ENCODE measurements around the gene TNS3. TPM values are rescaled to one million over a fixed set of nuclear protein-coding genes. Genes with fewer than 3 reads are reported as not detected.

Gene TNS3
- total RNA-seq, 2 experiments from 2014 or later: 0.12 to 0.52 TPM

- Mint-ChIP-seq H3K4me1 (no peaks in the 10 kb centered on the region), H3K4me3 (no peak overlapping the region), H3K27ac (no peak overlapping the region), H3K9me3 (no peaks in the 10 kb centered on the region), H3K36me3 (no peaks in the 10 kb centered on the region), H3K27me3 (no peaks in the 10 kb centered on the region)
- DNase-seq: no peak
Observed at GRCh38 chr7:47333959-47334358, 248.0 kb downstream of the TNS3 start.

GRCh38 chr7:47333554-47333887, 248.4 kb downstream of the TNS3 start:
- no peak for DNase-seq
- no peaks in the 10 kb centered on the region for H3K27me3 Mint-ChIP-seq
- no peak overlapping the region for H3K27ac Mint-ChIP-seq
- H3K4me1 Mint-ChIP-seq: no peaks in the 10 kb centered on the region
- H3K36me3 Mint-ChIP-seq: no peaks in the 10 kb centered on the region
- no peak overlapping the region for H3K4me3 Mint-ChIP-seq
- H3K9me3 Mint-ChIP-seq: no peaks in the 10 kb centered on the region

GRCh38 chr7:47332681-47333553, 249.0 kb downstream of the TNS3 start:
- no peak for DNase-seq
- H3K27me3 Mint-ChIP-seq: no peaks in the 10 kb centered on the region
- H3K4me3 Mint-ChIP-seq: no peak overlapping the region
- no peaks in the 10 kb centered on the region for H3K4me1 Mint-ChIP-seq
- H3K36me3 Mint-ChIP-seq: no peaks in the 10 kb centered on the region
- H3K9me3 Mint-ChIP-seq: no peaks in the 10 kb centered on the region
- H3K27ac Mint-ChIP-seq: no peak overlapping the region

- no peaks in the 10 kb centered on the region for H3K36me3 Mint-ChIP-seq
Observed at GRCh38 chr7:47332213-47332612, 249.7 kb downstream of the TNS3 start.

GRCh38 chr7:47331179-47331565, 250.7 kb downstream of the TNS3 start:
- H3K27me3 Mint-ChIP-seq: no peaks in the 10 kb centered on the region
- DNase-seq: no peak
- H3K9me3 Mint-ChIP-seq: no peaks in the 10 kb centered on the region
- H3K4me1 Mint-ChIP-seq: no peaks in the 10 kb centered on the region
- H3K4me3 Mint-ChIP-seq: no peak overlapping the region
- no peaks in the 10 kb centered on the region for H3K36me3 Mint-ChIP-seq
- H3K27ac Mint-ChIP-seq: no peak overlapping the region

More at GRCh38 chr7:47332213-47332612, 249.7 kb downstream of the TNS3 start:
- no peak overlapping the region for H3K27ac Mint-ChIP-seq
- DNase-seq: no peak
- no peaks in the 10 kb centered on the region for H3K27me3 Mint-ChIP-seq
- H3K9me3 Mint-ChIP-seq: no peaks in the 10 kb centered on the region
- no peaks in the 10 kb centered on the region for H3K4me1 Mint-ChIP-seq
- no peak overlapping the region for H3K4me3 Mint-ChIP-seq

- H3K27ac Mint-ChIP-seq: no peak overlapping the region
- H3K4me1 Mint-ChIP-seq: no peaks in the 10 kb centered on the region
- no peaks in the 10 kb centered on the region for H3K9me3 Mint-ChIP-seq
- H3K4me3 Mint-ChIP-seq: no peak overlapping the region
- H3K27me3 Mint-ChIP-seq: no peaks in the 10 kb centered on the region
- no peaks in the 10 kb centered on the region for H3K36me3 Mint-ChIP-seq
- DNase-seq: no peak
Observed at GRCh38 chr7:47330561-47331178, 251.2 kb downstream of the TNS3 start.

- Mint-ChIP-seq H3K4me3 (no peak overlapping the region), H3K36me3 (no peaks in the 10 kb centered on the region), H3K9me3 (no peaks in the 10 kb centered on the region), H3K4me1 (no peaks in the 10 kb centered on the region), H3K27ac (no peak overlapping the region), H3K27me3 (peaks cover 3% of the 10 kb centered on the region)
- DNase-seq: no peak
Observed at GRCh38 chr7:47330026-47330425, 251.9 kb downstream of the TNS3 start.

GRCh38 chr7:47329320-47329926, 252.5 kb downstream of the TNS3 start:
- Mint-ChIP-seq H3K4me1 (no peaks in the 10 kb centered on the region), H3K27me3 (peaks cover 3% of the 10 kb centered on the region), H3K36me3 (no peaks in the 10 kb centered on the region), H3K9me3 (no peaks in the 10 kb centered on the region), H3K27ac (no peak overlapping the region), H3K4me3 (no peak overlapping the region)
- DNase-seq: no peak

- no peak overlapping the region for H3K27ac Mint-ChIP-seq
- H3K4me3 Mint-ChIP-seq: no peak overlapping the region
- no peak for DNase-seq
- peaks cover 3% of the 10 kb centered on the region for H3K27me3 Mint-ChIP-seq
- H3K4me1 Mint-ChIP-seq: no peaks in the 10 kb centered on the region
- no peaks in the 10 kb centered on the region for H3K9me3 Mint-ChIP-seq
- H3K36me3 Mint-ChIP-seq: no peaks in the 10 kb centered on the region
Observed at GRCh38 chr7:47328392-47329319, 253.3 kb downstream of the TNS3 start.

- Mint-ChIP-seq H3K9me3 (no peaks in the 10 kb centered on the region), H3K27me3 (peaks cover 3% of the 10 kb centered on the region), H3K36me3 (no peaks in the 10 kb centered on the region), H3K27ac (no peak overlapping the region), H3K4me3 (no peak overlapping the region), H3K4me1 (no peaks in the 10 kb centered on the region)
- no peak for DNase-seq
Observed at GRCh38 chr7:47327698-47328391, 254.1 kb downstream of the TNS3 start.

- no peaks in the 10 kb centered on the region for H3K4me1 Mint-ChIP-seq
- H3K27me3 Mint-ChIP-seq: peaks cover 3% of the 10 kb centered on the region
- no peak overlapping the region for H3K27ac Mint-ChIP-seq
- H3K36me3 Mint-ChIP-seq: no peaks in the 10 kb centered on the region
- DNase-seq: no peak
- H3K9me3 Mint-ChIP-seq: no peaks in the 10 kb centered on the region
- no peak overlapping the region for H3K4me3 Mint-ChIP-seq
Observed at GRCh38 chr7:47327346-47327697, 254.6 kb downstream of the TNS3 start.

- H3K36me3 Mint-ChIP-seq: no peaks in the 10 kb centered on the region
- peaks cover 3% of the 10 kb centered on the region for H3K27me3 Mint-ChIP-seq
- DNase-seq: no peak
Observed at GRCh38 chr7:47326808-47327207, 255.1 kb downstream of the TNS3 start.

GRCh38 chr7:47326220-47326619, 255.7 kb downstream of the TNS3 start:
- Mint-ChIP-seq H3K4me1 (no peaks in the 10 kb centered on the region), H3K4me3 (no peak overlapping the region), H3K9me3 (no peaks in the 10 kb centered on the region), H3K27ac (no peak overlapping the region), H3K36me3 (no peaks in the 10 kb centered on the region), H3K27me3 (peaks cover 3% of the 10 kb centered on the region)
- no peak for DNase-seq

More at GRCh38 chr7:47326808-47327207, 255.1 kb downstream of the TNS3 start:
- no peaks in the 10 kb centered on the region for H3K4me1 Mint-ChIP-seq
- H3K4me3 Mint-ChIP-seq: no peak overlapping the region
- no peaks in the 10 kb centered on the region for H3K9me3 Mint-ChIP-seq
- no peak overlapping the region for H3K27ac Mint-ChIP-seq

- DNase-seq: no peak
- Mint-ChIP-seq H3K27me3 (peaks cover 10% of the 10 kb centered on the region), H3K9me3 (no peaks in the 10 kb centered on the region), H3K27ac (no peak overlapping the region), H3K4me3 (no peak overlapping the region), H3K4me1 (no peaks in the 10 kb centered on the region), H3K36me3 (no peaks in the 10 kb centered on the region)
Observed at GRCh38 chr7:47325337-47325736, 256.6 kb downstream of the TNS3 start.
